Esophagus squamous epithelium (tissue), 4 donors: ENCODE results near the gene DENND6A.

Source experiments
- CTCF ChIP-seq, 6 experiments: fragments of 450-650 bp in 4 of 6; fragments of 200-600 bp in 2 of 6; sonication (generic) in 2 of 6; IDR thresholded peaks; one replicate each; pipeline ENCODE4 v1.5.1; 2016 to 2019; ENCODE audit warnings: antibody characterized with exemption in 6 of 6, mild to moderate bottlenecking in 4 of 6, moderate library complexity in 4 of 6
- POLR2A ChIP-seq, 4 donors: fragments of 450-650 bp; IDR thresholded peaks; one replicate each; pipeline ENCODE4 v1.6.1; 2017; ENCODE audit warnings: antibody characterized with exemption in 4 of 4, mild to moderate bottlenecking in 4 of 4, moderate library complexity in 3 of 4

- no peak for TF ChIP-seq CTCF (IDR thresholded peaks at IDR 0.05)
- TF ChIP-seq POLR2A (IDR thresholded peaks at IDR 0.05): no peak
These were observed 33.7 kb downstream of the DENND6A start for GRCh38 chr3:57659004-57659673.
